ENCODE results near the gene GRXCR1. TPM values are rescaled to one million over a fixed set of nuclear protein-coding genes. Genes with fewer than 3 reads are reported as not detected.

The GRXCR1 gene
- total RNA-seq (not detected), polyA plus RNA-seq (not detected)

DNA sequence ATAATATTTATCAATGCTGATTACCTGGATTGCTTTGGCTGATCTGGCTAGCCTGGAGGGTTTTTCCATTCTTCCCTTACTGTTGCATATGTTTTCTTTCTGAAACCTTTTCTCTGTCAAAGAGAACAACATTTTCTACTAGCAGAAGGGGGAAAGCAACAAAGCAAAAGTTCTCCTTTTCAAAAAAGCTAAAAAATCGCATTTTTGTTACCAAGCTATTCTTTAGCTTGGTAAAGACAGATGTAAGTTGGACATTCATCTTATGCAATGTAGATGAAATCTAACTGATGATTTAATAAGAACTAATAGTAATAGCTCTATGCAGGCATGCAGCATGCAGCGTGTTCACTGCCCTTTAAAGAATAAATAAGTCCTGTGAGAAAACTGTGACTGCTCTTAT is at the start of gene GRXCR1:
Gene GRXCR1 (plus strand): TSS at position 301 of the 400 bp plus-strand sequence. CDS start 554 bp downstream, outside the sequence.
- Mint-ChIP-seq H3K36me3 (no peaks in the 10 kb centered on the region), H3K9me3 (peaks cover 0 to 11% (median 0%) of the 10 kb centered on the region in 7 donors), H3K4me3 (no peak within 1 kb of the TSS), H3K27ac (no peak within 1 kb of the TSS), H3K27me3 (peaks cover 10% of the 10 kb centered on the region), H3K4me1 (no peaks in the 10 kb centered on the region)
- Histone ChIP-seq H3K27me3 (ENCODE audit: control insufficient read depth, insufficient read depth, low read length) (peaks cover 4% of the 10 kb centered on the region), H3K27ac (ENCODE audit: insufficient read depth, low read length, poor library complexity, severe bottlenecking) (no peak within 1 kb of the TSS), H3K4me3 (ENCODE audit: low read depth, low read length) (no peak within 1 kb of the TSS), H3K4me1 (ENCODE audit: control insufficient read depth, insufficient read depth, low read length, poor library complexity, severe bottlenecking) (no peaks in the 10 kb centered on the region), H3K9me3 (ENCODE audit: control insufficient read depth in 2 of 2, low read length in 2 of 2) (no peaks in the 10 kb centered on the region), H3K36me3 (ENCODE audit: control insufficient read depth, insufficient read depth, low read length) (no peaks in the 10 kb centered on the region)
- DNase-seq, result no peak
- no peak for ATAC-seq (ENCODE audit: low read depth in 2 of 2)

DNA sequence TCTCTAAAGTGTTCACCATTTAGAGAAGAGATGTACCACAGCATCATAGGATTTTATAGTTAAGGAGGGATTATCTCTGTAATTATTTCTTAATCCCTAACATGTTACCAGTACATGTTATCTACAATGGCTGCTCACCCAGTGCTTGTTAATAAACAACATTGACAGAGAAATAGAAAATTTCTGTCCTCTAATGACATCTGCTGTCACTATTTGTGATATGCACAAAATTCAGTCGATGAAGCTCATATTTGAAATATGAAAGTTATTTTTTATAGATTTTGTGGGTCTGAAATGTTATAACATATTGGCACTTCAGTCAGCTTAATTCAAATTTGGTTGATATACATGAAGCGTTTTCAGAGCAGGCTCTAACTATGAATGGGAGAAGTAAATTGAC is 48.8 kb upstream of the GRXCR1 start:
- no peak for ATAC-seq (ENCODE audit: low read depth in 2 of 2)
- H3K4me1 ChIP-seq (ENCODE audit: control insufficient read depth, insufficient read depth, low read length, poor library complexity, severe bottlenecking), result no peaks in the 10 kb centered on the region
- Mint-ChIP-seq H3K4me1 (no peaks in the 10 kb centered on the region), H3K27me3 (peaks cover 10% of the 10 kb centered on the region), H3K4me3 (no peak overlapping the region), H3K9me3 (peaks cover 0 to 2% (median 0%) of the 10 kb centered on the region in 7 donors), H3K36me3 (no peaks in the 10 kb centered on the region), H3K27ac (no peak overlapping the region)
- no peaks in the 10 kb centered on the region for H3K9me3 ChIP-seq (ENCODE audit: control insufficient read depth in 2 of 2, low read length in 2 of 2)
- H3K4me3 ChIP-seq (ENCODE audit: low read depth, low read length), result no peak overlapping the region
- H3K27ac ChIP-seq (ENCODE audit: insufficient read depth, low read length, poor library complexity, severe bottlenecking), result no peak overlapping the region
- no peak for DNase-seq
- no peaks in the 10 kb centered on the region for H3K27me3 ChIP-seq (ENCODE audit: control insufficient read depth, insufficient read depth, low read length)
- no peaks in the 10 kb centered on the region for H3K36me3 ChIP-seq (ENCODE audit: control insufficient read depth, insufficient read depth, low read length)

GRCh38 chr4:42844422-42845070 is 48.0 kb upstream of the GRXCR1 start:
- peaks cover 0 to under 1% of the 10 kb centered on the region in 2 experiments for H3K9me3 ChIP-seq (ENCODE audit: control insufficient read depth in 2 of 2, low read length in 2 of 2)
- Mint-ChIP-seq H3K9me3 (peaks cover 0 to 5% (median 1%) of the 10 kb centered on the region in 7 donors), H3K27me3 (peaks cover 10% of the 10 kb centered on the region), H3K4me3 (no peak overlapping the region), H3K27ac (no peak overlapping the region), H3K4me1 (no peaks in the 10 kb centered on the region), H3K36me3 (no peaks in the 10 kb centered on the region)
- no peak for DNase-seq
- H3K4me3 ChIP-seq (ENCODE audit: low read depth, low read length), result no peak overlapping the region
- H3K27me3 ChIP-seq (ENCODE audit: control insufficient read depth, insufficient read depth, low read length), result no peaks in the 10 kb centered on the region
- H3K27ac ChIP-seq (ENCODE audit: insufficient read depth, low read length, poor library complexity, severe bottlenecking), result no peak overlapping the region
- no peaks in the 10 kb centered on the region for H3K36me3 ChIP-seq (ENCODE audit: control insufficient read depth, insufficient read depth, low read length)
- H3K4me1 ChIP-seq (ENCODE audit: control insufficient read depth, insufficient read depth, low read length, poor library complexity, severe bottlenecking), result no peaks in the 10 kb centered on the region
- no peak for ATAC-seq (ENCODE audit: low read depth in 2 of 2)

DNA sequence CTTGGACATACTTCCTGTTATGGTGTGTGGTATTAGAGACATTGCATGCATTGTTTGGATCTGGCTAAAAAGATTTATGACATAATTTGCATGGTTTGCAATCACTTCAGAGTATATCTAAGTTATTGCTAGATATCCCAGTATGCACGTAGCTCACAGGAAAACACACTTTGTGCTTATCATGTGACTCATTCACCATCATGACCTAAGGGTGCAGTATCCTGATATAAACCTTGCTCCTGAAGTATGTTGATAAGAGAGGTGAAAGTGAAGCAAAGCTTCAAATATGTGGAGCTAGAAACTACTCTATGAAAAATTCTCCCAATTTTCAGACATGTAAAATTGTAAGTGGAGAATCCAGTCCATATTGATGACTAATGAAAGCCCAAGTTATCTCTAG is 46.9 kb upstream of the GRXCR1 start:
- Histone ChIP-seq H3K4me1 (ENCODE audit: control insufficient read depth, insufficient read depth, low read length, poor library complexity, severe bottlenecking) (no peaks in the 10 kb centered on the region), H3K9me3 (ENCODE audit: control insufficient read depth in 2 of 2, low read length in 2 of 2) (peaks cover 0 to 7% of the 10 kb centered on the region in 2 experiments), H3K27me3 (ENCODE audit: control insufficient read depth, insufficient read depth, low read length) (no peaks in the 10 kb centered on the region), H3K4me3 (ENCODE audit: low read depth, low read length) (no peak overlapping the region), H3K27ac (ENCODE audit: insufficient read depth, low read length, poor library complexity, severe bottlenecking) (no peak overlapping the region), H3K36me3 (ENCODE audit: control insufficient read depth, insufficient read depth, low read length) (no peaks in the 10 kb centered on the region)
- peaks cover 14% of the 10 kb centered on the region for H3K27me3 Mint-ChIP-seq
- DNase-seq, result no peak
- no peak for ATAC-seq (ENCODE audit: low read depth in 2 of 2)
- H3K36me3 Mint-ChIP-seq, result no peaks in the 10 kb centered on the region
- H3K4me3 Mint-ChIP-seq, result no peak overlapping the region
- H3K4me1 Mint-ChIP-seq, result no peaks in the 10 kb centered on the region
- H3K27ac Mint-ChIP-seq, result no peak overlapping the region
- peaks cover 0 to 16% (median 7%) of the 10 kb centered on the region in 7 donors for H3K9me3 Mint-ChIP-seq

- ATAC-seq (ENCODE audit: low read depth in 2 of 2) (no peak), DNase-seq (no peak)
- no peaks in the 10 kb centered on the region for H3K36me3 ChIP-seq (ENCODE audit: control insufficient read depth, insufficient read depth, low read length)
- peaks cover 0 to 10% (median 0%) of the 10 kb centered on the region in 7 donors for H3K9me3 Mint-ChIP-seq
- no peaks in the 10 kb centered on the region for H3K36me3 Mint-ChIP-seq
- no peak overlapping the region for H3K27ac ChIP-seq (ENCODE audit: insufficient read depth, low read length, poor library complexity, severe bottlenecking)
- H3K4me1 Mint-ChIP-seq, result no peaks in the 10 kb centered on the region
- peaks cover 27% of the 10 kb centered on the region for H3K27me3 Mint-ChIP-seq
- H3K27me3 ChIP-seq (ENCODE audit: control insufficient read depth, insufficient read depth, low read length), result peaks cover 2% of the 10 kb centered on the region
- no peak overlapping the region for H3K27ac Mint-ChIP-seq
- no peaks in the 10 kb centered on the region for H3K9me3 ChIP-seq (ENCODE audit: control insufficient read depth in 2 of 2, low read length in 2 of 2)
- no peak overlapping the region for H3K4me3 ChIP-seq (ENCODE audit: low read depth, low read length)
- no peaks in the 10 kb centered on the region for H3K4me1 ChIP-seq (ENCODE audit: control insufficient read depth, insufficient read depth, low read length, poor library complexity, severe bottlenecking)
- H3K4me3 Mint-ChIP-seq, result no peak overlapping the region
Measured at GRCh38 chr4:42855779-42856178, 36.7 kb upstream of the GRXCR1 start.

DNA sequence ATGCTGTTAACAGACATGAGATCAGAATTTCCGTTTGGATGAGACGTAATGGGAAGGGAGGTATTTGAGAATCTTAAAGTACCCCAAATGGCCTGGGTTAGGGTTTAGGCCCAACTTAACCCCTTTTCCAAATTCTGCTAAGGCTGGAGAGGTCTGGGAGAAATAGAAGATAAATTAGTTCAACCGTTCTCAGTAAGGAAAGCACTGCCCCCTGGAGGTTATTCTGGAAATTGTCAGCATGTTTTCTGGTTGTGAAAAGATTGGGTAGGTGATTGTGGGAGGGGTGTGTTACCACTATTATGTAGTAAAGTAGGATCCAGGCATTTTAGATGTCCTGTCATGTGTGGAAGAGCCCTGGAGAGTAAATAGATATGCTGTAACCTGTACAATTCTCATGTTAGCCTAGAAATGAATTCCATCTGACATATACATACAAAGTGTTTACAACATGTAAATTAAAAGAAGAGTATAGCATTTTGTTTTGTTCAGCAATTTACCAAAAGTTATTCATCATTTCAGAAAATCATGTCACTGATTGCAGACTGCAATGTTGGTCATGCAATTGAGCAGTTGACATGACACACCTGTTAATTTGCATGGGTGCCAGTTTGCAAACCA is 26.8 kb upstream of the GRXCR1 start:
- Histone ChIP-seq H3K4me1 (ENCODE audit: control insufficient read depth, insufficient read depth, low read length, poor library complexity, severe bottlenecking) (no peaks in the 10 kb centered on the region), H3K27ac (ENCODE audit: insufficient read depth, low read length, poor library complexity, severe bottlenecking) (no peak overlapping the region), H3K4me3 (ENCODE audit: low read depth, low read length) (no peak overlapping the region), H3K27me3 (ENCODE audit: control insufficient read depth, insufficient read depth, low read length) (no peaks in the 10 kb centered on the region), H3K9me3 (ENCODE audit: control insufficient read depth in 2 of 2, low read length in 2 of 2) (no peaks in the 10 kb centered on the region), H3K36me3 (ENCODE audit: control insufficient read depth, insufficient read depth, low read length) (no peaks in the 10 kb centered on the region)
- Mint-ChIP-seq H3K36me3 (no peaks in the 10 kb centered on the region), H3K9me3 (peaks cover 0 to 3% (median 0%) of the 10 kb centered on the region in 7 donors), H3K27me3 (peaks cover 7% of the 10 kb centered on the region), H3K4me1 (peaks cover 0 to 5% (median 0%) of the 10 kb centered on the region in 4 donors), H3K4me3 (no peak overlapping the region), H3K27ac (peak overlapping the region in 1 of 3 donors; percentile 29)
- peak; percentile 13 to 60 (median 55) for DNase-seq
- ATAC-seq (ENCODE audit: low read depth in 2 of 2), result no peak

DNA sequence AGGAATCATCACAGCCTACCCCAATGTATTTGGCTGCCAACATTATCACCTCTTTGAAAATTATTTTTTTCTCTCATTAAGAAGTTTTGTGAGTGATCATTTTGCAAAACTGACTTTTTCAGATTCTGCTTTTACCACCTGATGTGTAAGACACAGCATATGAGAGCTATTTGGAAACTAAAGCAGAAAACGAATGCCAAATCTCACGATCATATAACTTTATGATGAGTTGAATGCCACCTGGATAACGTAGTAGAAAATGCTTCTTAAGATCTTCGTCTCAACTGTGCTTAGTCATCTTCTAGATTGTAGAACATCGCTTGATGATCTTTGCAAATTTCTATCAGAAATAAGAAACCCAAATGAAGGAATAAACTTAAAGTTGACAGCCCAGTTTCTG is 21.3 kb upstream of the GRXCR1 start:
- no peaks in the 10 kb centered on the region for H3K4me1 ChIP-seq (ENCODE audit: control insufficient read depth, insufficient read depth, low read length, poor library complexity, severe bottlenecking)
- no peak overlapping the region for H3K27ac ChIP-seq (ENCODE audit: insufficient read depth, low read length, poor library complexity, severe bottlenecking)
- no peak overlapping the region for H3K4me3 ChIP-seq (ENCODE audit: low read depth, low read length)
- no peak overlapping the region for H3K27ac Mint-ChIP-seq
- DNase-seq (no peak), ATAC-seq (ENCODE audit: low read depth in 2 of 2) (no peak)
- H3K9me3 Mint-ChIP-seq, result peaks cover 0 to 3% (median 0%) of the 10 kb centered on the region in 7 donors
- H3K4me3 Mint-ChIP-seq, result no peak overlapping the region
- no peaks in the 10 kb centered on the region for H3K27me3 ChIP-seq (ENCODE audit: control insufficient read depth, insufficient read depth, low read length)
- no peaks in the 10 kb centered on the region for H3K36me3 Mint-ChIP-seq
- H3K9me3 ChIP-seq (ENCODE audit: control insufficient read depth in 2 of 2, low read length in 2 of 2), result no peaks in the 10 kb centered on the region
- no peaks in the 10 kb centered on the region for H3K4me1 Mint-ChIP-seq
- no peaks in the 10 kb centered on the region for H3K36me3 ChIP-seq (ENCODE audit: control insufficient read depth, insufficient read depth, low read length)
- H3K27me3 Mint-ChIP-seq, result peaks cover 23% of the 10 kb centered on the region
